Mesenchymal stem cell (in vitro differentiated cells and primary cell): ENCODE data around the gene HPS5.
"Not testable (repeated sequence)": the region's sequence is repeated elsewhere in the genome, so short reads cannot be mapped to it uniquely, and the experiment has no call there.

Source experiments
- DNase-seq: peaks from one replicate; pipeline ENCODE4 v3.0.0-alpha.2; 2013
- H2AFZ ChIP-seq: one replicate; pipeline ENCODE4 v1.6.1; 2013; ENCODE audit warnings: low read depth, mild to moderate bottlenecking, control low read depth, inconsistent platforms, low read length, moderate library complexity
- H2AK5ac ChIP-seq: 2 replicates; pipeline ENCODE4 v1.6.1; 2013; ENCODE audit warnings: low read length, moderate library complexity, mild to moderate bottlenecking, inconsistent platforms; ENCODE audit not compliant: severe bottlenecking
- H2BK120ac ChIP-seq: one replicate; pipeline ENCODE4 v1.6.1; 2013; ENCODE audit warnings: low read depth, mild to moderate bottlenecking, inconsistent platforms, low read length, moderate library complexity
- H2BK12ac ChIP-seq, 2 experiments: one replicate each; pipeline ENCODE4 v1.6.1; 2013; ENCODE audit warnings: inconsistent platforms in 2 of 2, low read length in 2 of 2, mild to moderate bottlenecking in 2 of 2, moderate library complexity in 2 of 2, control low read depth in 1 of 2
- H2BK15ac ChIP-seq: one replicate; pipeline ENCODE4 v1.6.1; 2013; ENCODE audit warnings: mild to moderate bottlenecking, low read depth, inconsistent platforms; ENCODE audit not compliant: poor library complexity, severe bottlenecking
- H2BK5ac ChIP-seq: 2 replicates; pipeline ENCODE4 v1.6.1; 2013; ENCODE audit warnings: low read depth, mild to moderate bottlenecking, low read length, control low read depth, inconsistent platforms; ENCODE audit not compliant: poor library complexity, severe bottlenecking
- H3K14ac ChIP-seq, 2 experiments: one replicate each; pipeline ENCODE4 v1.6.1; 2013; ENCODE audit warnings: inconsistent platforms in 2 of 2, low read length in 2 of 2, control low read depth in 1 of 2, mild to moderate bottlenecking in 1 of 2, moderate library complexity in 1 of 2
- H3K18ac ChIP-seq, 2 experiments: one replicate each; pipeline ENCODE4 v1.6.1; 2013; ENCODE audit warnings: inconsistent platforms in 2 of 2, low read length in 2 of 2, control low read depth in 1 of 2, low read depth in 1 of 2, mild to moderate bottlenecking in 1 of 2
- H3K23ac ChIP-seq, 2 experiments: one replicate each; pipeline ENCODE4 v1.6.1; 2013; ENCODE audit warnings: inconsistent platforms in 2 of 2, low read length in 2 of 2, mild to moderate bottlenecking in 2 of 2, moderate library complexity in 2 of 2, control low read depth in 1 of 2
- H3K27ac ChIP-seq: 2 replicates; pipeline ENCODE4 v1.5.1; 2013; ENCODE audit warnings: mild to moderate bottlenecking, moderate library complexity, low read length, control low read depth, inconsistent platforms; ENCODE audit not compliant: poor library complexity, severe bottlenecking
- H3K27me3 ChIP-seq, 2 experiments: 2 replicates each; pipeline versions ENCODE4 v1.6.1 to v1.7.0; 2013; ENCODE audit warnings: low read length in 2 of 2, mild to moderate bottlenecking in 2 of 2, moderate library complexity in 2 of 2, control low read depth in 1 of 2, inconsistent platforms in 1 of 2; ENCODE audit not compliant: control insufficient read depth in 1 of 2, insufficient read depth in 1 of 2
- H3K36me3 ChIP-seq, 2 experiments: 2 replicates each; pipeline versions ENCODE4 v1.6.1 to v1.7.0; 2013; ENCODE audit warnings: low read length in 2 of 2, control low read depth in 1 of 2, inconsistent platforms in 1 of 2, low read depth in 1 of 2, mild to moderate bottlenecking in 1 of 2; ENCODE audit not compliant: insufficient read depth in 2 of 2, control insufficient read depth in 1 of 2
- H3K4ac ChIP-seq, 2 experiments: one replicate each; pipeline ENCODE4 v1.6.1; 2013; ENCODE audit warnings: inconsistent platforms in 2 of 2, low read length in 2 of 2, mild to moderate bottlenecking in 2 of 2, moderate library complexity in 2 of 2, control low read depth in 1 of 2, low read depth in 1 of 2
- H3K4me1 ChIP-seq: 2 replicates; pipeline ENCODE4 v1.6.1; 2013; ENCODE audit warnings: low read depth, low read length, control low read depth; ENCODE audit not compliant: control insufficient read depth, insufficient read depth
- H3K4me2 ChIP-seq: 2 replicates; pipeline ENCODE4 v1.6.1; 2013; ENCODE audit warnings: low read length, mild to moderate bottlenecking, inconsistent platforms; ENCODE audit not compliant: poor library complexity, severe bottlenecking
- H3K4me3 ChIP-seq, 2 experiments: 2 replicates each; pipeline versions ENCODE4 v1.5.1 to v1.7.0; 2013; ENCODE audit warnings: low read length in 2 of 2, mild to moderate bottlenecking in 2 of 2, control low read depth in 1 of 2, low read depth in 1 of 2; ENCODE audit not compliant: insufficient read depth in 1 of 2
- H3K79me1 ChIP-seq: replicated peaks from 2 replicates; pipeline ENCODE4 v1.6.1; 2013; ENCODE audit warnings: mild to moderate bottlenecking, control low read depth, low read length, inconsistent platforms; ENCODE audit not compliant: poor library complexity, severe bottlenecking
- H3K9ac ChIP-seq: 2 replicates; pipeline ENCODE4 v1.7.0; 2013; ENCODE audit warnings: mild to moderate bottlenecking, low read length, moderate library complexity
- H3K9me3 ChIP-seq: 2 replicates; pipeline ENCODE4 v1.7.0; 2013; ENCODE audit warnings: mild to moderate bottlenecking, low read length; ENCODE audit not compliant: control insufficient read depth
- H4K8ac ChIP-seq: one replicate; pipeline ENCODE4 v1.6.1; 2013; ENCODE audit warnings: inconsistent platforms, mild to moderate bottlenecking, low read length, moderate library complexity
- H4K91ac ChIP-seq: one replicate; pipeline ENCODE4 v1.6.1; 2013; ENCODE audit warnings: mild to moderate bottlenecking, low read length, inconsistent platforms
- WGBS: methylation state at CpG from one replicate; pipeline ENCODE4 v1.1.7; 2013; ENCODE audit warnings: mixed read lengths; 5-methylcytosine and 5-hydroxymethylcytosine counted together

Gene HPS5

DNA sequence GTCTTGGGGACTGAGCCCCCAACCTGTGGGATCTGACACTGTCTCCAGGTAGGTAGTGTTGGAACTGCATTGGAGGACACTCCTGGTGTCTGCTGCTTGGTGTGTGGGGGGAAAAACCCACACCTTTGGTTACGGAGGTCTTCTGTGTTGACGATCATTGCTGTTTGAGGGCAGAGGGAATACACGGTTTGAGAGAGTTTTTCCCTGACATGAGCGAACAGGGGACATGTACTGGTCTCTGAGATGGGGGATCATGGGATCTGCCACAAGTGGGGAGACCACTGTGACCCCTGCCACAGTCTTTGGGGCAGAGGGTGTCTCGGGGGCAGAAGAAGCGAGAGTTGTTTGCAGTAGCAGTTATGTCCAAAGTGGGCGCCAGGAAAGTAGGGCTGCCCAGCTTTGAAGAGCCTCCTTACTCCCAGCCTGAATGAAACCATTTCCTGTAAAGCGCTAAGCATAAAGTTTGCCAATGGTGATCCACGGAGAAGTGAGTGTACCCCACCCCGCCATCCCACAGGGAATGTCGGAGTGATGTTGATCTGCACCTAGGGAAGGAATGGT lies 68.1 kb downstream of the HPS5 start:
- H4K8ac ChIP-seq = no peak overlapping the region
- no peak overlapping the region for H2BK12ac ChIP-seq
- no peak overlapping the region for H3K18ac ChIP-seq
- H2BK15ac ChIP-seq = no peak overlapping the region
- H3K27ac ChIP-seq = no peak overlapping the region
- peak overlapping the region in 1 of 2 experiments; percentile 75 for H3K14ac ChIP-seq
- 86% methylated on average over 11 of the region's 11 CpGs for WGBS
- no peak for DNase-seq
- no peaks in the 10 kb centered on the region for H3K36me3 ChIP-seq
- H3K79me1 ChIP-seq = no peaks in the 10 kb centered on the region
- no peak overlapping the region for H4K91ac ChIP-seq
- peaks cover 8 to 11% of the 10 kb centered on the region in 2 experiments for H3K27me3 ChIP-seq
- H2BK120ac ChIP-seq = no peak overlapping the region
- no peak overlapping the region for H2AK5ac ChIP-seq
- H3K9me3 ChIP-seq = no peaks in the 10 kb centered on the region
- H3K4me2 ChIP-seq = no peak overlapping the region
- H3K23ac ChIP-seq = no peak overlapping the region
- no peak overlapping the region for H2AFZ ChIP-seq
- no peak overlapping the region for H2BK5ac ChIP-seq
- no peak overlapping the region for H3K4ac ChIP-seq
- no peak overlapping the region for H3K4me3 ChIP-seq
- H3K4me1 ChIP-seq = no peaks in the 10 kb centered on the region
- H3K9ac ChIP-seq = no peak overlapping the region

DNA sequence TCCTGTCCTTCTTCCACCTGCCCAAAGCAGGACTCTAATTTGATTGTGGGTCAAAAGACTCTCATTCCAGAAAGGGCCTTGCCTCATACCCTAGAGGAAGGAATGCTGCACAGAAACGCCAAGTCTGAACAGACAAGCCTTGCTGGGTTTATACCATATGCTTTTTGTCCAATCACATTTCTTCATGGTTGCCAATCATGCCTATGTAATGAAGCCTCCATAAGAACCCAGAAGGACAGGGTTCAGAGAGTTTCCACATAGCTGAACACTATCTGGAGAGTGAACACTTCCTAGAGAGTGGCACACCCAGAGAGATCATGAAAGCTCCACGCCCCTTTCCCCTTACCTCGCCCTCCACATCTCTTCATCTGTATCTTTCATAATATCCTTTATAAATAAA lies 68.7 kb downstream of the HPS5 start:
- WGBS = 74% methylated on average over 1 of the region's 3 CpGs
- Histone ChIP-seq H2BK12ac (no peak overlapping the region), H3K18ac (no peak overlapping the region), H3K4me2 (no peak overlapping the region), H3K14ac (no peak overlapping the region), H3K36me3 (no peaks in the 10 kb centered on the region), H4K8ac (no peak overlapping the region), H2BK15ac (no peak overlapping the region), H3K27me3 (peaks cover 8 to 15% of the 10 kb centered on the region in 2 experiments), H2BK120ac (no peak overlapping the region), H2AFZ (no peak overlapping the region), H3K4me1 (no peaks in the 10 kb centered on the region), H3K79me1 (no peaks in the 10 kb centered on the region), H3K4ac (no peak overlapping the region), H4K91ac (no peak overlapping the region), H3K4me3 (no peak overlapping the region), H2AK5ac (no peak overlapping the region), H3K23ac (no peak overlapping the region), H3K9me3 (no peaks in the 10 kb centered on the region), H2BK5ac (no peak overlapping the region), H3K9ac (no peak overlapping the region), H3K27ac (no peak overlapping the region)
- no peak for DNase-seq

DNA sequence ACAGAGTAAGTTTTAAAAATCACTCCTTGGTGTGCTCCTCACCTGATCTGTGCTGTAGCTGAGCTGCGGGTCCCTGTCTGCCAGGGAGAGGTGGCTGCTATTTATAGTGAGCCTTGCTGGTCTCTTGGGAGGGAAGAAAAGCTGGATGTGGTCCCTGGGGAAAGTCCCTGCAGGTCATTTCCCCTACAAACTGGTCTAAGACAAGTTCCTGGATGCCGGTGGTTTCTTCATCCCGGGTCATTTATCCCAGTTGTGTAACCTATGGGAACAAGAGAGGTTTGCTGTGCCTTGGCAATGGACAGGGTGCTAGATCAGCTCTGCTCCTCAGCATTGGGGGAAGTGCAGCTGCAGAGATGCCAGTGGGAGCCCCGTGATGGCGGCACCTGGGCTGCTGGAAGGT lies 73.4 kb downstream of the HPS5 start, which contains the start of gene SAA2:
Gene SAA2 (minus strand): TSS at position 108 of the 400 bp plus-strand sequence. CDS start 657 bp downstream, outside the sequence.
- H3K4me1 ChIP-seq = peaks cover 6% of the 10 kb centered on the region
- no peak within 1 kb of the TSS for H3K4me3 ChIP-seq
- no peak within 1 kb of the TSS for H2BK120ac ChIP-seq
- no peaks in the 10 kb centered on the region for H3K9me3 ChIP-seq
- H3K27me3 ChIP-seq = peaks cover 0 to 9% of the 10 kb centered on the region in 2 experiments
- H2AK5ac ChIP-seq = no peak within 1 kb of the TSS
- H3K14ac ChIP-seq = no peak within 1 kb of the TSS
- no peak within 1 kb of the TSS for H3K9ac ChIP-seq
- H2BK15ac ChIP-seq = no peak within 1 kb of the TSS
- no peak within 1 kb of the TSS for H3K18ac ChIP-seq
- H4K91ac ChIP-seq = no peak within 1 kb of the TSS
- H3K79me1 ChIP-seq = no peaks in the 10 kb centered on the region
- WGBS = 86% methylated on average over 5 of the region's 5 CpGs
- no peak within 1 kb of the TSS for H2BK12ac ChIP-seq
- no peak within 1 kb of the TSS for H3K4me2 ChIP-seq
- H3K36me3 ChIP-seq = no peaks in the 10 kb centered on the region
- no peak within 1 kb of the TSS for H3K23ac ChIP-seq
- H2BK5ac ChIP-seq = no peak within 1 kb of the TSS
- no peak for DNase-seq
- no peak within 1 kb of the TSS for H3K27ac ChIP-seq
- no peak within 1 kb of the TSS for H3K4ac ChIP-seq
- no peak within 1 kb of the TSS for H4K8ac ChIP-seq
- H2AFZ ChIP-seq = no peak within 1 kb of the TSS

DNA sequence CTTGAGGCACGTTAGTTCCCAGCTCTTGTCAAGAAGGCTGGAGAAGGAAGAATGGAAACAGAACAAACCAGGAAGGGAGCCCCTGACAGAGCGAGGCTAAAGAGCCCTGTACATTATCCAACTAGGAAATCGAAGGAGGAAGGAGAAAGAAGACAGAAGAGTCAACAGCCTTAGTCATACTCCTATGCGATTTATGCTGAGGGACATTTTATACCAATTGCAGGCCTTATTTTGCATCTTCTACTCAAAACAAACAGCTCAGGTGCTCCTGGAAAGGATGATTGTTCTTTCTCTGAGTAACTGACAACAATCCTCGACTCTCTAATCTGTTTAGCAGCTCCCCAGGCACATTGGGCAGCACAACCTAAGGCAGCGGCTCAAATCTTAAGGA lies 74.8 kb downstream of the HPS5 start:
- not testable (repeated sequence) for H3K79me1 ChIP-seq, H2AK5ac ChIP-seq, H3K4me2 ChIP-seq, H2BK120ac ChIP-seq, H3K4ac ChIP-seq, DNase-seq, H3K27ac ChIP-seq, H3K4me1 ChIP-seq, H2BK12ac ChIP-seq, H3K4me3 ChIP-seq, H4K91ac ChIP-seq, H3K18ac ChIP-seq, H4K8ac ChIP-seq, H3K9me3 ChIP-seq, H3K14ac ChIP-seq, H3K27me3 ChIP-seq, H2BK5ac ChIP-seq, H2BK15ac ChIP-seq, H3K23ac ChIP-seq, H2AFZ ChIP-seq, H3K36me3 ChIP-seq, H3K9ac ChIP-seq
- WGBS = 20% methylated on average over 1 of the region's 6 CpGs
